Body of pancreas (tissue), 4 donors: Measurements from ENCODE around the gene COMMD10. TPM values are rescaled to one million over a fixed set of nuclear protein-coding genes. Genes with fewer than 3 reads are reported as not detected.

ENCODE experiments used
- ATAC-seq: fragments of 150-250 bp; one replicate; pipeline ENCODE4 v1.9.1; 2016
- DNase-seq, 4 donors: peaks; one replicate each; pipeline ENCODE4 v3.0.0-alpha.2; 2019
- H3K27ac ChIP-seq, 4 donors: fragments of 200-600 bp; sonication (generic); 1 replicate in 3 of 4; 2 replicates in 1 of 4; pipeline versions ENCODE4 v1.5.1 to v1.6.1; 2016 to 2019; ENCODE audit warnings: mild to moderate bottlenecking in 1 of 4, mixed read lengths in 1 of 4, moderate library complexity in 1 of 4
- H3K27me3 ChIP-seq, 2 donors: fragments of 200-600 bp; sonication (generic); one replicate each; pipeline ENCODE4 v1.6.0; 2016; ENCODE audit warnings: mild to moderate bottlenecking in 1 of 2
- H3K36me3 ChIP-seq, 2 donors: fragments of 200-600 bp; sonication (generic); replicated peaks in 1 of 2; 2 replicates each; pipeline ENCODE4 v1.5.1; 2016; ENCODE audit warnings: low read depth in 2 of 2; ENCODE audit not compliant: insufficient read depth in 1 of 2
- H3K4me1 ChIP-seq: fragments of 200-600 bp; sonication (generic); one replicate; pipeline ENCODE4 v1.6.0; 2016
- H3K4me3 ChIP-seq, 2 donors: fragments of 200-600 bp; sonication (generic); 1 replicate in 1 of 2; 2 replicates in 1 of 2; pipeline ENCODE4 v1.5.1; 2016 to 2019
- H3K9me3 ChIP-seq, 3 donors: fragments of 200-600 bp; sonication (generic); 1 replicate in 2 of 3; 2 replicates in 1 of 3; pipeline ENCODE4 v1.5.1; 2016
- CTCF ChIP-seq, 7 experiments: fragments of 450-650 bp in 4 of 7; fragments of 200-600 bp in 3 of 7; sonication (generic) in 3 of 7; IDR thresholded peaks; one replicate each; pipeline ENCODE4 v1.5.1; 2016 to 2019; ENCODE audit warnings: antibody characterized with exemption in 7 of 7
- POLR2A ChIP-seq, 3 donors: fragments of 450-650 bp; IDR thresholded peaks; one replicate each; pipeline ENCODE4 v1.6.1; 2016; ENCODE audit warnings: antibody characterized with exemption in 3 of 3, mild to moderate bottlenecking in 2 of 3
- WGBS, 2 donors: methylation state at CpG; one replicate each; pipeline ENCODE4 v1.1.5; 2017; 5-methylcytosine and 5-hydroxymethylcytosine counted together
- intact Hi-C: fragments of 100-400 bp; cut with DNase I; formaldehyde crosslinking; loops from one replicate; pipeline ENCODE4 v1.15.1; 2023
- total RNA-seq, 2 donors: library from RNA; depleted of rRNA; stranded (reverse); fragments of >200 nt; gene quantifications; one replicate each; pipeline ENCODE4 v1.1.0, GENCODE V29; 2016

Gene COMMD10
- total RNA-seq, 2 donors from 2014 or later = 26.5 to 27.0 TPM

- intact Hi-C loops = no loop called here
- TF ChIP-seq POLR2A (IDR thresholded peaks at IDR 0.05) (no peak), CTCF (IDR thresholded peaks at IDR 0.05) (no peak)
- Histone ChIP-seq H3K36me3 (no peaks in the 10 kb centered on the region), H3K9me3 (no peaks in the 10 kb centered on the region), H3K4me1 (no peaks in the 10 kb centered on the region), H3K4me3 (no peak overlapping the region), H3K27ac (no peak overlapping the region), H3K27me3 (no peaks in the 10 kb centered on the region)
- no peak for DNase-seq
- WGBS, 2 donors = 90 to 95% methylated on average over 5 of the region's 5 CpGs
- ATAC-seq = no peak
Measured at GRCh38 chr5:116280149-116280803, 195.5 kb downstream of the COMMD10 start.

DNA sequence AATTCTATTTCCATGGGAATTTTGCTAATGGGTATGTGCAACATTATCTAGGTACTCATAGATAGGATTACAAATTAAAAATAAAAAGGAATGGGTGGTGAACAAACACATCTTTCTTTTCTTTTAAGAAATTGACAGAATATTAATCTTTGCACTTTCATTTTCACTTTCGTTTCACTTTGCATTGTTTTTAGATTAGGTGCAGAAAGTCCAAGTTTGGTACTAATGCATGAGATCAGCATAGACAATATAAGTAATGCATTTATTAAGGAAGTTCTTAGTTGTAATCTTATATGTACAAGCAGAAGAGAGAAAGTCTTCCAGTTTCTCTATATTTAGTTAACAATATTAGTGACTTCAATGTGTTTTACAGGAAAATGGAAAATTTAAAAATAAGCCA, 196.5 kb downstream of the COMMD10 start:
- no peaks in the 10 kb centered on the region for H3K9me3 ChIP-seq
- intact Hi-C loops = no loop called here
- no peak for ATAC-seq
- no peak for DNase-seq
- no peak overlapping the region for H3K27ac ChIP-seq
- H3K36me3 ChIP-seq = no peaks in the 10 kb centered on the region
- no peak for TF ChIP-seq CTCF (IDR thresholded peaks at IDR 0.05)
- no peak for TF ChIP-seq POLR2A (IDR thresholded peaks at IDR 0.05)
- H3K4me3 ChIP-seq = no peak overlapping the region
- no peaks in the 10 kb centered on the region for H3K27me3 ChIP-seq
- H3K4me1 ChIP-seq = no peaks in the 10 kb centered on the region
- WGBS, 2 donors = 22 to 69% methylated on average over 1 of the region's 1 CpG

DNA sequence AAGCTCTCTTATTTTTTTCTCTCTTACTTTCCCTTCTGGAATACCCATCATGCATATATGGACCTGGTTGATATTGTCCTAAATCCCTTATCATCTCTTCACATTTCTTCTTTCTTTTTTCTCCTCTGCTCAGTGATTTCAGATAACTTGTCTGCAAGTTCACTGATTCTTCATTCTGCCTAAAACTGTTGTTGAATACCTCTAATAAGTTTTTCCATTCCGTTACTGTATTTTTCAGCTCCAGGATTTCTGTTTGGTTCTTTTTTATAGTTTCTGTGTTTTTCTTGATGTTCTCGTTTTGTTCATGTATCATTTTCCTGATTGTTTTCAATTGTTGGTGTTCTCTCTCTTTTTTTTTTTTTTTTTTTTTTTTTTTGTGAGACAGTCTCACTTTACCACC, 203.7 kb downstream of the COMMD10 start:
- H3K27ac ChIP-seq = no peak overlapping the region

DNA sequence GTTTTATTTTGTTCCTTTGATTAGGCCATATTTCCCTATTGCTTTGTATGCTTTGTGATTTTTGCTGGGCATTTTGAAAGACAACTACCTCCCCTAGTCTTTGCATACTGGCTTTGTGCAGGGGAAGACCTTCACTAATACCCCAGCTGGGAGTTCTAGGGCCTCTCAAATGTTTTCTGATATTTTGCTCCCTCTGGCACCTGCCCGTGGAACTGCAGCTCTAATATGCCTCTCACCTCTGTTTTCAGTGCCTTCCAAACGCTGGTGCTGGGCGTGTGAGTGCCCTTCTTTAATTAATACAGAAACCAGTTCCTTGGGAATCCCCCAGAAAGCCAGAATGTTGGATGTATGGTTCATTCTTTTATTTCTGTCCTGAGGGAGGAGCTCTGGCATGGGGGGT, 204.5 kb downstream of the COMMD10 start:
- Histone ChIP-seq H3K4me3 (no peak overlapping the region), H3K36me3 (no peaks in the 10 kb centered on the region), H3K9me3 (no peaks in the 10 kb centered on the region), H3K27ac (no peak overlapping the region), H3K27me3 (no peaks in the 10 kb centered on the region), H3K4me1 (no peaks in the 10 kb centered on the region)
- TF ChIP-seq POLR2A (IDR thresholded peaks at IDR 0.05) = no peak
- no peak for TF ChIP-seq CTCF (IDR thresholded peaks at IDR 0.05)
- no peak for DNase-seq
- 89 to 97% methylated on average over 3 of the region's 3 CpGs for WGBS, 2 donors
- no peak for ATAC-seq
- intact Hi-C loops = no loop called here

More for the DNA sequence above, 203.7 kb downstream of the COMMD10 start:
- no peak overlapping the region for H3K4me3 ChIP-seq
- WGBS, 2 donors = 97 to 100% methylated on average over 2 of the region's 2 CpGs
- intact Hi-C loops = no loop called here
- no peaks in the 10 kb centered on the region for H3K27me3 ChIP-seq
- DNase-seq (no peak), ATAC-seq (no peak)
- H3K36me3 ChIP-seq = no peaks in the 10 kb centered on the region
- TF ChIP-seq CTCF (IDR thresholded peaks at IDR 0.05) (no peak), POLR2A (IDR thresholded peaks at IDR 0.05) (no peak)
- no peaks in the 10 kb centered on the region for H3K4me1 ChIP-seq
- H3K9me3 ChIP-seq = no peaks in the 10 kb centered on the region

DNA sequence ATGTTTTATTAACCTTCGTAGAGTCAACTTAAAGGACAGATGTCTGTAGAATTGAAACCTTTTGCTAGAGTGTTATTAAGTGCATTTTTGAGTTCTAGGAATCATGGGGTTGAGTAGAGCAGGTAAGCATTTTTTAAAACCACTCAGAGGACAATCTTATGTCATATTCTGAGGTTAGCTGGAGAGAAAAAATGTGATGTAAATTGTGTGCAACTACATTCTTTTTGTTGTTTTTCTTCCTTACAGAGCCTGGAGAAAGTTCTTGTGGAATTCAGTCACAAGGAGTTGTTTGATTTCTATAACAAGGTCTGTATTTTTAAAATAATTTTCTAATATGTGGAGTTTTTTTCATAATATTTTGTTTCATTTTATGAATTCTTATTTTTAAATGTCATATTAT, 206.4 kb downstream of the COMMD10 start:
- Histone ChIP-seq H3K27ac (no peak overlapping the region), H3K9me3 (no peaks in the 10 kb centered on the region), H3K27me3 (no peaks in the 10 kb centered on the region), H3K4me3 (no peak overlapping the region), H3K36me3 (no peaks in the 10 kb centered on the region), H3K4me1 (no peaks in the 10 kb centered on the region)
- intact Hi-C loops = no loop called here
- TF ChIP-seq CTCF (IDR thresholded peaks at IDR 0.05) = no peak
- TF ChIP-seq POLR2A (IDR thresholded peaks at IDR 0.05) = no peak
- WGBS, 2 donors = 93 to 98% methylated on average over 1 of the region's 1 CpG
- no peak for ATAC-seq
- no peak for DNase-seq
